HG03460 (cell line): ENCODE measurements around the gene ESYT3.
"Not testable (repeated sequence)": the region's sequence is repeated elsewhere in the genome, so short reads cannot be mapped to it uniquely, and the experiment has no call there.

Experiments used
- ATAC-seq: cut with Tn5 transposase; IDR thresholded peaks from one replicate; pipeline ENCODE4 v1.9.1; 2021; ENCODE audit not compliant: unreplicated experiment

Gene ESYT3

DNA sequence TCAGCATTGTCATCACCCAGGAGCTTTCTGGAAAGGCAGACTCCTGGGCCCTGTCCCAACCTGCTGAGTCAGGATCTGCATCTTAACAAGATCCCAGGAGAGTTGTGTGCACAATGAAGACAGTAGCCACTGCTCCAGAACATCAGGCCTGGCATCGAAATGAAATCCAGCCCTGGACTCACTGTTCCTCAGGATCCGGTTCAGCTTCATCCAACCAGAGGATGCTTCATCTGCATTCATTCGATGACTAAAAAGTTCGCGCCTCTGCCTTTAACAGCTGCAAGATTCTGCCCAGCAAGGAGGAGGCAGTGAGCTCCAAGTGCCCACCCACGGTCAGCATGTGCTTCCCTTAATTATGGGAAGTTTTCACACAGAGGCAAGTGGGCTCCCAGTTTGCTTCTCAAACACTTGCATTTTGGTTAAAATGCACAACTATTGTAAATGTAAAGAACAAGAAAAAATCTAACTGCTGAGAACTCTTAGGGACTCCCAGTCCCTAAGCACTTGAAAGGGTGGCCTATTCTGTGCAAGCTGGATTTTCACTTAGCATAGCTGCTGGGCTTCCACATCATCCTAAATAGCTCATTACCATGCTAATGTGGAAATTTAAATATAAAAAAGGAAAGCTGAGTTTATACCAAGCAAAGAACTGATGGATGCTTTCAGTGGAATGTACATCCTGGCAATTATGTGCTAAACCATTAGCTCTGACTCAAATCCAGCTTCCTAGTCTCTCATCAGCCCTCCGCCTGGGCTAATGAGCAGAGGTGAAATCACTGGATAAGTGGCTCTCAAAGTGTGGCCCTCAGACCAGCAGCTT, 25.5 kb upstream of the ESYT3 start:
- no peak for ATAC-seq

DNA sequence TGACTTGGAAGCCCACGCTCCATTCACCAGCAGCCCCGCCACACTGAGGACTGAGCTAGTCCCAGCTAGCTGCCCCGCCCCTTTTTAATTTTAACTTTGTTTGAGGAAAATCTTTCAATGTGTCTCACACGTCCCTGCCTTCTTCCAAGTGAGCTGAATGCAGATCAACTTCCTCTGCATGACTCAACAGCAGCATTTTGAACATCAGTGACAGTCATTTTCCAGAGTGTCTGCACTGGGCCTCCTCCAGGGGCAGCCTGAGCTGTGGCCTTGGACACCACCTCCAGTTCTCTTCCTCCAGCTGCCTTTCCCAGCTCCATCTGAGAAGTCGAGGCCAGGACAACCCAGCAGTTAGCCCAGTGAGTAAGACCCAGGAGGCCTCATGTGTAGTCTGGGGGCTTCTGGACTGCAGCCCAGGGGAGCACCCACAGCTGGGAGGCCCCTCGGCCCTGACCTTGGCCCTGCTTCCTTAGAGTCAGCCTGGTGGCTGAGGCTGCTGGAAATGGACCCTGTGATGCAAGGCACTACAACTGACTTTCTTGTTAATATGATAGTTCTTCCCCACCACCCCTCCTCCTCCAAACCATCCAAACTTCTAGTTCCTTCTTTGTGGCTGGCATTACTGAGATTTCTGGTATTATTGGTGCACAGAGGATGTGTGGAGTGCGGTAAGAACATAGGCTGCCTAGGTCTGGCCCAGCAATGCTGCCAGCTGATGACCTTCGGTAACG, 21.4 kb upstream of the ESYT3 start:
- ATAC-seq, result no peak

DNA sequence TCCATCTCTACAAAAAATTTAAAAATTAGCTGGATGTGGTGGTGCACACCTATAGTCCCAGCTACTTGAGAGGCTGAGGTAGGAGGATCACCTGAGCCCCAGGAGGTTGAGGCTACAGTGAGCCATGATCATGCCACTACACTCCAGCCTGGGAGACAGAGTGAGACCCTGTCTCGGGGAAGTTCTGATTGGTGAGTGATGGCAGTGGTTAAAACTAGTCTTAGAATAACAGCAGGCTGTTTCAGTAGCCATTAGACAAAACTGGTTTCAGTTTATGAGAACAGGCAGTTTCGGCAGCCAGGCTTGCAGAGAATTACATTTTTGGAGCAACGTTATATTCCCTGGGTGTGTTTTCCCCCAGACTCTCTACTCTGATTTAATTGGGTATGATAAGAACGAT, 18.2 kb upstream of the ESYT3 start:
- ATAC-seq, result not testable (repeated sequence)

DNA sequence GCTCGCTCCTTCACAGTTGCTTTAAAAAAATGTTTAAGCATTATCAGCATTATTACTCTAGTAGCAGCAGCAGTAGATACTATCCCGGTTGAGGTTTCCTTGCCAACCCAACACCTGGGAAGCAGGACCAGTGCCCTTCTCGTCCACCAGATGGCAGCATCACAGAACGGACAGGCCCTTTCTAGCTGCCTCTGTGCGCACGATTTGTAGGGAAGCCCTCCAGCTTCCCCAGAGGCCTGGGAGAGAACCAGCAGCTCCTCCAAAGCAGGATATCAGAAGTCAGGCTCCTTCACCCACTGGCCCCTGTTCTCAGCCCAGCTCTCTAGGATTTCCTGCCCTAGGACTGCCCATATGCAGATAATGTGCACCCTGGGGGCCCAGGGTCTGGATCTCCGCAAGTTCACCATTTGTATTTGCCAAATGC, 16.8 kb upstream of the ESYT3 start:
- ATAC-seq, result peak; percentile 89

DNA sequence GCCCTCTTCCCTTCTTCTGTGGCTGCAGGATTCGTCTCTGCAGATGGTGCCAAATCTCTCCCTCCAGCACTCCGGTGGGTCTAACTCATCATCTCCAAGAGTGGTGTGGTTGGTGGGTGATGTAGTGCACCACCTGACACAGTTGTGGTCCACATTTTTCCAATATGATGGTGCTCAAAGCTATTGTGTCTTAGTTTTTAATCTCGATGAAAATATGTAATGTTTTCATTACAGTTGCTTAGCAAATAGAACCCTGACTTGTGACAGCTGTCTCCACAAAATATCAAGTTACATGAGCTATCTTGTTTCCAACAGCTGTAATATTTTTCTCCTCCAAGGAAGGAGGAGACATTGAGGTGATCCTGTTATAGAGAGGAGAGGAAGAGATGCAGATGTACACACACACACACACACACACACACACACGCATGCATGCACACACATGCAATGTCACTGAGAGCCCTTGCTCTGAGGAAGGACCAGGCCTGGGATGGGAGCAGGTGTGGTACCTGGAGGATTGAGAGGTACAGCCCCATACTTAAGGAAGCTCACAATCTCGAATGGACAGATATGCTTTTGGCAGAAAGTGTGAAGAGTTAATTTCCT, 15.7 kb upstream of the ESYT3 start:
- no peak for ATAC-seq

DNA sequence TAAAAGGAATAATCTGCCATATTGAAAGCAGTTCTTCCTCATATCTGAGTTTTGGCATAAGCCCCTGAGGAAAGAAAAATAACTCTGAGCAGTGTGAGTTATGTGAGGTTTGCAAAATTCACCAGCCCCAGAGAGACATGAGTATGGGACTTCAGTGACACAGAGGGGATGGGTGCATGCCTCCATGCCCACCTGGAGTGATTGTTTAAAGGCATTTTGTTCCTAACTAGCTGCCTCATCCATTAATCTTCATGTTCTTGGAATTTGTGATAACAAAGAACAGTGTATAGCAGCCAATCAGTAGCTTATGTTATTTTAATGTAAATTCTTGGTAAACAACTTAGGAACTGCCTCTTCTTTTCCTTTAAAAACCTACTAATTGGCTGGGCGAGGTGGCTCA, 11.1 kb upstream of the ESYT3 start:
- ATAC-seq, result no peak

DNA sequence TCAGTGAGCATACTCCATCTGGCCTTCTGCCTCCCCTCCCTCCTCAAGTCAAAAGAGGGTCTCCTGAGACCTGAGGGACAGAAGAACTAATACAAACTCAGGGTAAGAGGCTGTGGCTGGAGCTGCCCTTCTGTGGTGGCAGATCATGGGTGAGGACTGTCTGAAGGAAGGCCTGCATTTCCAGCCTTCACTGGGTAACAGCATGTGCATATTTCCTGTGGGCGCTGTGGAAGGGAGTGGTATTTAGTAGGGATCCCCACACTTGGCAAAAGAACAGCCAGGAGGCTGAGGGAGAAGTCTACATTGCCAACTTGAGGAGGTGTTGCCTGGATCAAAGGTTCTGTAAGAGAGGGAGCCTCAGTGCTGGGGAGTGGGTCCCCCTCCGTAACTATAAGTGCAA, 10.1 kb upstream of the ESYT3 start:
- ATAC-seq, result no peak

DNA sequence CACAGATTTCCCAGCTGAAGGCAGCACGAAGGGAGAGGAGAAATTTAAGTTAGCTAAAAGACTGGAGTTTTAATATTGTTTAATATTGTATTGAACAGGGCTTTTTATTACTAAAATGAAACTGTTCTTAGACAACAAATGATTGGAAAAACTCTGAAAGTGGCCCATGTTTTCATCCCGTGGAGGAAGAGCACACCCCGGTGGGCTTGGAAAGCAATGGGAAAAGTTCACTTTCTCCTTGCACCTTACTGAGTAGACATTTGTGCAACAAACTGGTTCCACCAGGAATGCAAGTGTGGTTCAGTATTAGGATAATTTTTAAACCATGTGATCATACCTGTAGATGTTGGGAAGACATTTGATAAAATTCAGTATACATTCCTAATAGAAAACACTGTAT, 8.2 kb upstream of the ESYT3 start:
- ATAC-seq, result no peak

DNA sequence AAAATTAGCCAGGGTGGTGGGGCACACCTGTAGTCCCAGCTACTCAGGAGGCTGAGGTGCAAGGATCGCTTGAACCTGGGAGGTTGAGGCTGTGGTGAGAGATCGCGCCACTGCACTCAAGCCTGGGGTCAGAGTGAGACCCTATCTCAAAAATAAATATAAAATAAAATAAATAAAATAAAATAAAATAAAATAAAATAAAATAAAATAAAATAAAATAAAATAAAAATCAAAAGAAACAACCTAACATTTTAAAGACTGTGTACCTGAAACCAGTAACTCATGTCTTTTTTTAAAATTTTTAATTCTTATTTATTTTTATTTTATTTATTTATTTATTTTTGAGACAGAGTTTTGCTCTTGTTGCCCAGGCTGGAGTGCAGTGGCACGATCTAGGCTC, 7.7 kb upstream of the ESYT3 start:
- not testable (repeated sequence) for ATAC-seq

DNA sequence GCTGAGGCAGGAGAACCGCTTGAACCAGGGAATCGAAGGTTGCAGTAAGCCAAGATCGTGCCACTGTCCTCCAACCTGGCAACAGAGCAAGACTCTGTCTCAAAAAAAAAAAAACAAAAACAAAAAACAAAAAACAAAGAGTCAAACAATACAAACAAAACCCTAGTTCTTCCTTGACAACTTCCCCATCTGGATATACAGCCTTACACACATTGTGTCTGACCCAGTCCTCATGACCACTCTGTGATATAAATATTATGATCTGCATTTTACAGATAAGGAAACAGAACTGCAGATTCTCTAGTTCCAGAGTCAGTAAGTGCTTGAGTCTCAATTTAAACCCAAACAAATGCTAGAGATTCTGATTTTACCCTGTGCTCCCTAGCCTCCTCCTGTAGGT, 4.8 kb upstream of the ESYT3 start:
- ATAC-seq, result no peak

DNA sequence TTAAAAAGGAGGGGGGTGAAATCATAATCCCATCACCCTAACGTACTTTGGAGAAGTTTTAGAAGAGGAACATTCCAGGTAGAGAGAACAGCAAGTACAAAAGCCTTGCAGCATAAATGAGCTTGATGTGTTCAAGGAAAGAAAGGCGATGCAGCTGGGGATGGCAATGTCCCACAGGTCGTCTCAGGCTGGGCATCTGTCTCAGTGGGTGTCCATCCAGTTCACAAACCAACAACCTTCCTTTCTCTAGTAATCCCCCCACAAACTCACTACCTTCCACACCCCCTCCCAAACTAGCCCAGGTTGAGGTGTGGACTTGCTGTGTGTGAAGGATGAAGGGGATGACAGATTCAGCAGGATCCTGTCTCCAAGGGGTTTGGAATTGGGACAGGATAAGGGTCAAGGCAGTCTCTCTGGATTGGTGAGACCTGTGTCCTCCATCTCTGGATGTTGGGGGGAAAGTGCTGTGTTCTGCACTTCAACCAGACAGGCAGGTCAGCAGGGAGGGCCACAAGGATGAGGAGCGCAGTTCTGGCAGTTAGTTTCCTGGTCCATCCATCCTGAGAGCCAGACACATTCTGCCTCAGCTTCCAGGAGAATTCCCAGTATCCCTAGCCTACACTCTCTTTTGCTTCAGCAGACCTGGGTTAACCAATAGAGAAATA, 1.7 kb upstream of the ESYT3 start:
- no peak for ATAC-seq

DNA sequence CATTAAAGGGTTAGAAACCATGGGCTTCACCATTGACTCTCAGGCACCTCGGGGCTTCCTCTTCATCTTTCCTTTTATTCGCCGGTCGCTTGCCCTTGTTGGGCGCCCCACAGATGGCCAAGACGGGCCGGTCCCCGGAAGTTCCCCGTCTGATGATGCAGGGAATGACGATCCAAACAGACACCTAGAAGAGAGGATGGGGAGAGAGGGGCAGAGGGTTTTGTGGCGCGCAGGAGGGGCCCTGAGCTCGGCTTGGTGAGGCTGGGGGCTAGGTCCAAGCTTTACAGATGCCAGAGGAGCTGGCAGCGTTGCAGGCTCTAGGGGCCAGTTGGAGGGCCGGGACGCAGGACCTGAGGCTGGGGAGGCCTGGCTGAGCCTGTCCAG, 532 bp upstream of the ESYT3 start:
- ATAC-seq, result no peak

DNA sequence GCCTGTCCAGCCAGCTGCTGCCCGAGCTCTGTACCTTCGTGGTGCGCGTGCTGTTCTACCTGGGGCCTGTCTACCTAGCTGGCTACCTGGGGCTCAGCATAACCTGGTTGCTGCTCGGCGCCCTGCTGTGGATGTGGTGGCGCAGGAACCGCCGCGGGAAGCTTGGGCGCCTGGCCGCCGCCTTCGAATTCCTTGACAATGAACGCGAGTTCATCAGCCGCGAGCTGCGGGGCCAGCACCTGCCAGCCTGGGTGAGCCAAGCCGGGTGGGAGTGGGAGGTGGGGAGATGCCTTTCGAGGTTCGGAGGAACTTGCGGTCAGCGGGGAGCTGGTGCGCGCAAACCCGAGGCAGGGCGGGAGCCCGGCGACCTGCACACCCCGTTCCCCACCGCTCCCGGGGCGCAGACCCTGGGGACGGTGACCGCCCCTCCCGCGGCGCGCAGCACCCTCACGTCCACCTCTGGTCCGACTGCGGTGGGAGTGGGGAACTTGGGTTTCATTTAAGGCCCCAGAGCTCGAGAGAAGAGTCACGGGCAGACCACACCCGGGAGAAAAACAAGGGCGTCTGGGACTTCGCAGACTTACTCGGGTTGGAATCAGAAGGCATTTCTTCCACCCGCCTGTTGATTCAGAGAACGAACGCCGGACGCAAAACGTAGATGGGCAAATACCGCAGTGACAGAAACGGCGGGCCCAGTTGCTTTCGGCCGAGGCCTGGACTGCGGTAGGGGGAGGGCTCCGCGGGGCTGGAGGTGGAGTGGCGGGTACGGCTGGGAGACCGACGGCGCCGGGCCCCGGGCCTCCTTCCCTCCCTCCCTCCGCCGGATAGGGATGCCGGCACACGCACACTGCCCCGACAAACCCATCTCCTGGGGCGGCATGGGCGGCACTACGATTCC, 708 bp downstream of the ESYT3 start:
- no peak for ATAC-seq

DNA sequence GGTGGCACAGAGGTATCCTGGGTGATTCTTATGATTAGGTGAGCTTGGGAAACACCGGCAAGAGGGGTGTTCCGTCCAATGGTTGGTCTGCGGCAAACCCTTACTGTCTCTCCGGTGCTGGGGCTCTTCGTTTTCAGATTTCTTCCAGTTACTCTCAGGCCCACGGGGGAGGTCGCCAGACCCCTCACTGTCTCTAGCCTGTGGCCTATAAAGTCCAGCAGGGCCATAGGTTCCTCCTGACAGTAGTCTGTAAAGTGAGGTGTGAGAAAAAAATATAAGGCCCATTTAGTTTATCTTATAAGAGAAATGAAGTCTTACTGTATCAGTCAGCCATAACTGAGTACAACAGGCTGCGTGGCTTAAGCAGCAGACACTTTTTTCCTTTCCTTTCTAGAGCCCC, 1.4 kb downstream of the ESYT3 start:
- ATAC-seq, result no peak

DNA sequence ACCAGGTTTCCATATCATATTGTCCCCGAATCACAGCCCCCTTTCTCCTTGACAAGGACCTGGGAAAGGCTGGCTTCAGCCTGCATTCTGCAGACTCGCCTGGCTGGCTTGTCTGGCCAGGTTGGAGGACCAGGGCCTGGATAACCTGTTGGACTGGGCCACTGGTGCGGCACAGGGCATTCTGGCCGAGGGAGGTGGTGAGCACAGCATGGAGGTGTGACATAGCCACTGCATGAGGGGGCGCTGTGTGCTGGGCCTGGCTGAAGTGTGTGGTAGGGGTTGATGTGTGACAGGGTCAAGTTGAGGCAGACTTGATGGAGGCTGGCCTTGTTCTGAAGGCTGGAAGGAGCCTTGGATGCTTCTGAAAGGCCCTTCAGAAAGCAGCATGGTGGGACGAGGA, 2.9 kb downstream of the ESYT3 start:
- no peak for ATAC-seq

DNA sequence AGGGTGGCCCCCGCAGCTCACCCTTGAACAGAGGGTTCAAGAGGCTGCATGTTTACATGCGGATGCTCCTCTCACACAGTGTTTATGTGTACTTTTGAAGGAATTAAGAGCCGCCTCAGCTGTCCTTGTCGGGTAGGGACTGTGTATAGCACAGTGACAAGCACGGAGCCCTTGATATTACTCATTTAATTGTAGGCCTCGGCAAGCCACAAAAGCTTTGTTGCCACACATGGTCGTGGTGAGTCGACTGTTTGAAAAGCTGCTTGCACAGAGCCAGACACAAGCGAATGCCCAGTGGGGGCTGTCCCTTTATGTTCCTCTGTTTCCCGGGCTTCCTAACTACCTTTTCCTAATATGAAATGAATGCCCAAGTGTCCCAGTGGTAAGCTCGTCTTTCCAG, 4.5 kb downstream of the ESYT3 start:
- ATAC-seq, result no peak

DNA sequence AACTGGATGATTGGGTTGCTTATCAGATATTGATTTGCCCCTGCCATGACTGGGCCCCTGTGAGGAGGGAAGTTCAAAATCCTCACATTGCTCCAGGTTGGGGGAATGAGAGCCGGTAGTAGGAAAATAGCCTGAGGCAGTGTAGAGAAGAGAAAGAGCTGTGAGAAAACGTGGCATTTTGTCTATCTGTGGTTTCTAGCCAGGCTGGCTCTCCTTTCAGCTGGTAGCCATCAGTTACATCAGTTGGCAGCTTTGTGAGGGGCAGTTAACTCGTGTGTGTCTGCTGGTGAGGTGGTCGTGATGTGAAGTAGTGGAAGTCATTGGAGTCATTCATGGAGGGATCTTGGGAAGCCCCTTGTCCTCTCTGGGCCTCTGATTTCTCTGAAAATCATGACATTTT, 5.2 kb downstream of the ESYT3 start:
- ATAC-seq, result no peak

DNA sequence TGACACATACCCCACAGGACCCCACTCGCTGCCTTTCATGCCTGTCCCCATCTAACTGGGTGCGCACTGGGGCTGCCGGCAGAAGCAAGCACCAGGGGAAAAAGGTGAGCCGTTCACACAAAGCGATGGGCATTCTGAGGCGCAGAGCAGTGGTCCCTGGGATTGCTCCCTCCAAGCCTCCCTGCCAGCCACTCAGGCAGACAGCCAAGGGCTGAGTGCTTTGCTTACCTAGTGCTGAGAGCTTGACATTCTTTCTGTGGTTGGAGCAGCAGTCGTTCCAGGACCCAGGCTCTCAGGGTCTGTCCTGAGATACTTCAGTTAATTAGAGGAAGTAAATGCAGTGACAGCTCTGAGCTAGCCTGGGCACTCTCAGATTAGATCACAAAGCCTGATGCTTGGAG, 5.7 kb downstream of the ESYT3 start:
- no peak for ATAC-seq

DNA sequence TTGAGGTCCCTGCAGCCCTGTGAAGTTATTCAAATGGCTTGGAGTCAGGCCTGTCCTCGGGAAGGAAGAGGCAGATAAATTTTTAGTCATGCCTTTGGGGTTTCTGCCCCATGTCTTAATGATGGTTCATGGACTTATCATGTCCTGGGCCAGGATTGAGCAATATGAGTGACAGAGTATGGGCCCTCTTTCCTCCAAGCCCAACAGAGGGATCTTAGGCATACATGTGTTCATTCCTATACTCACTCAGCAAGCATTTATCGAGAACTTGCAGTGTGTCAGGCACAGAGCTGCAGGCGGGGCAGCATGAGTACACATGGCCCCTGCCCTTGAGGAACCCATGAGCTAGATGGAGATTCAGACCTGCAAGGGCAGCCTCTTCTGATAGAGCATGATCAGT, 6.2 kb downstream of the ESYT3 start:
- no peak for ATAC-seq

DNA sequence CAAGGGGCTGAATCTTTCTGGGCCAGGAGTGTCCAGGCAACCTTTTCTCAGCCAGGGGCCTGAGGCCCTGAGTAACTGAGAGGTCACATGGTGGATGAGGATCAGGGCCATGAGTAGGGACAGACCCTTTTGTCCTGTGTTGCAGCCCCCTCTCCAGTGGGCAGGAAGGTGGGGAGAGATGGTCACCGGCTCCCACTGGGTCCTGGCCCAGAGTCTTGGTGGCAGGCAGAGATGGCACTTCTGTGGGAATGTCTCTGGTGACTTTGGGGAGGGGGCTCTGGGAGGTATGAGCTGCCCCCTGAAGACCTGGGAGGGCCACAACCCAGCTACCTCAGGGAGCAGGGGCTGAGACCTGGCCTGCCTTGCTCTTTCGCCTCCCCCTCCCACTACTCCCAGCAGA, 6.8 kb downstream of the ESYT3 start:
- no peak for ATAC-seq

DNA sequence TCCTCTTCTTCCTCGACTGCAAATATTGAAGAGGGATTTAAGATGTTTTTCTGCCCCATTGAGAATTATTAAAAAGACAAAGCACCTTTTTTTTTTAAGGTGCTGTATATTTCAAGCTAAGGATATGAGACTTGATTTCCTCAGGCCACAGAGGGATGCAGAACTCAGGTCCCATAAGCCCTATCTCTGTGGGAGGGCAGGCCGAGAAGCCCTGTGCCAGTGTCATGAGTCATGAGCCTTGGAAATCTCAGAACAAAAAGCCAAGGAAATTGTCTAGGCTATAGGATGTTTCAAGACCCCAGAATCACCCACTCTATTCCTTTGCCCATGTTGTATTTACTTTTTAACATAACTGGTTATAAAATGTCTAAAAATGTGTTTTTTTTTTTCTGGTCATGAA, 7.3 kb downstream of the ESYT3 start:
- no peak for ATAC-seq
